ENCODE results near the gene MRPL34. TPM values are rescaled to one million over a fixed set of nuclear protein-coding genes. Genes with fewer than 3 reads are reported as not detected.

The MRPL34 gene
- total RNA-seq, 4 donors from 2014 or later = 95.8 to 311 (median 149) TPM

DNA sequence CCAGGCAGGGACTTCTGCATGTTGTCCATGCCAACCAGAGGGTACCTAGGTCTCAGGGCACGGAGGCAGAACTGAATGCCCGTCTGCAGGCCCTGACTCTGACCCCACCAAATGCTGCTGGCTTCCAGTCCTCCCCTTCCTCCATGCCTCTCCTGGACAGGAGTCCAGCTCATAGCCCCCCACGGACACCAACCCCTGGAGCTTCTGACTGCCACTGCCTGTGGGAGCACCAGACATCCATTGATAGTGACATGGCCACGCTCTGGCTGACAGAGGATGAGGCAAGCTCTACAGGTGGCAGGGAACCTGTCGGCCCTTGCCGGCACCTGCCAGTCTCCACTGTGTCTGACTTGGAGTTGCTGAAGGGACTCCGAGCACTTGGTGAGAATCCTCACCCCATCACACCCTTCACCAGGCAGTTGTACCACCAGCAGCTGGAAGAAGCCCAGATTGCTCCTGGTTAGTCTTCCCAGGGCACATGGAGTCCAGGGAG, 22.1 kb upstream of the MRPL34 start:
- 93 to 98% methylated on average over 7 of the region's 7 CpGs for WGBS, 2 donors
- Histone ChIP-seq H3K4me3 (replicated peaks in 1 of 3) (no peak overlapping the region), H3K36me3 (peaks cover 0 to 2% of the 10 kb centered on the region in 2 donors), H3K27ac (no peak overlapping the region), H3K9me3 (no peaks in the 10 kb centered on the region), H3K4me1 (peaks cover 12 to 13% of the 10 kb centered on the region in 2 donors), H3K27me3 (peaks cover 9% of the 10 kb centered on the region)
- intact Hi-C loops (cut with DNase I) = loop anchor here (5.0 kb wide), 2 partner anchors 81 to 216 kb away; no protein-coding TSS in a partner anchor
- TF ChIP-seq POLR2A (IDR thresholded peaks at IDR 0.05) = no peak
- TF ChIP-seq, protein P1, sequence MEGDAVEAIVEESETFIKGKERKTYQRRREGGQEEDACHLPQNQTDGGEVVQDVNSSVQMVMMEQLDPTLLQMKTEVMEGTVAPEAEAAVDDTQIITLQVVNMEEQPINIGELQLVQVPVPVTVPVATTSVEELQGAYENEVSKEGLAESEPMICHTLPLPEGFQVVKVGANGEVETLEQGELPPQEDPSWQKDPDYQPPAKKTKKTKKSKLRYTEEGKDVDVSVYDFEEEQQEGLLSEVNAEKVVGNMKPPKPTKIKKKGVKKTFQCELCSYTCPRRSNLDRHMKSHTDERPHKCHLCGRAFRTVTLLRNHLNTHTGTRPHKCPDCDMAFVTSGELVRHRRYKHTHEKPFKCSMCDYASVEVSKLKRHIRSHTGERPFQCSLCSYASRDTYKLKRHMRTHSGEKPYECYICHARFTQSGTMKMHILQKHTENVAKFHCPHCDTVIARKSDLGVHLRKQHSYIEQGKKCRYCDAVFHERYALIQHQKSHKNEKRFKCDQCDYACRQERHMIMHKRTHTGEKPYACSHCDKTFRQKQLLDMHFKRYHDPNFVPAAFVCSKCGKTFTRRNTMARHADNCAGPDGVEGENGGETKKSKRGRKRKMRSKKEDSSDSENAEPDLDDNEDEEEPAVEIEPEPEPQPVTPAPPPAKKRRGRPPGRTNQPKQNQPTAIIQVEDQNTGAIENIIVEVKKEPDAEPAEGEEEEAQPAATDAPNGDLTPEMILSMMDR (IDR thresholded peaks at IDR 0.05) = no peak
- DNase-seq = no peak

DNA sequence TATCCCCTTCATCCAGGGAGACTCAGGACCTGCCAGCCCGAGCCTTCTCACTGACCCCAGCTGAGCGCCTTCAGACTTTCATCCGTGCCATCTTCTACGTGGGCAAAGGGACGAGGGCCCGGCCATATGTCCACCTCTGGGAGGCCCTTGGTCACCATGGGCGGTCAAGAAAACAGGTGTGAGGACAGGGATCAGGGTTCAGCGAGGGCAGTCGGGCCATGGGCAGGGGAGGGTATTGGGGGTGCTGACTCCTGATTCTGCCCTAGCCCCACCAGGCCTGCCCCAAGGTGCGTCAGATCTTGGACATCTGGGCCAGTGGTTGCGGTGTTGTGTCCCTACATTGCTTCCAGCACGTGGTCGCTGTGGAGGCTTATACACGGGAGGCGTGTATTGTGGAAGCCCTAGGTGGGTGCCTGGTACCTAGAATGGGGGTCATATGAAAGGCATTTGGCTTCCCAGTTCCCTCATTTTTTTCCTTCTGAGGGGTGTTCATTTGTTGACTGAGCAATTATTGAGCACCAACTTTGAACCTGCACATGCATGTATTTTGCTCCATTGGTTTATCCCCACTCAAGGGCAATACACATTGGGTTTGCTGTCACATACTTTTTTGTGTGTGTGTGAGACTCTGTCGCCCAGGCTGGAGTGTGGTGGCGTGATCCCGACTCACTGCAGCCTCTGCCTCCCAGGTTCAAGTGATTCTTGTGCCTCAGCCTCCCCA, 20.1 kb upstream of the MRPL34 start:
- peaks cover 9% of the 10 kb centered on the region for H3K27me3 ChIP-seq
- H3K4me1 ChIP-seq = peaks cover 12 to 13% of the 10 kb centered on the region in 2 donors
- no peak overlapping the region for H3K4me3 ChIP-seq (replicated peaks in 1 of 3)
- H3K9me3 ChIP-seq = no peaks in the 10 kb centered on the region
- WGBS, 2 donors = 90 to 92% methylated on average over 15 to 18 of the region's 18 CpGs
- DNase-seq = no peak
- TF ChIP-seq POLR2A (IDR thresholded peaks at IDR 0.05) = no peak
- TF ChIP-seq, protein P1 (IDR thresholded peaks at IDR 0.05) = no peak
- intact Hi-C loops (cut with DNase I) = no loop called here
- H3K27ac ChIP-seq = no peak overlapping the region
- H3K36me3 ChIP-seq = no peaks in the 10 kb centered on the region

DNA sequence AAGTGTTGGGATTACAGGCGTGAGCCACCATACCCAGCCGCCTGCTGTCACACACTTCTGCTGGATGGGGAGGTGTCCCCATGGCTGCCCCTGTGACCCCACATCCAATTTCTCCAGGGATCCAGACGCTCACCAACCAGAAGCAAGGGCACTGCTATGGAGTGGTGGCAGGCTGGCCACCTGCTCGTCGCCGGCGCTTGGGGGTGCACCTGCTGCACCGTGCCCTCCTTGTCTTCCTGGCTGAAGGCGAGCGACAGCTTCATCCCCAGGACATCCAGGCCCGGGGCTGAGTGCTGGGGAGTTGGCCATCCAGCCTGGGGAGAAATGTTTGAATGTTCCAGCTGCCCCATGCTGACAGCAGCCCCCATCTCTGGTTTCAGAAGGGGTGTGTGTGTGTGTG, 19.4 kb upstream of the MRPL34 start:
- H3K9me3 ChIP-seq = no peaks in the 10 kb centered on the region
- intact Hi-C loops (cut with DNase I) = no loop called here
- peaks cover 8% of the 10 kb centered on the region for H3K27me3 ChIP-seq
- no peaks in the 10 kb centered on the region for H3K36me3 ChIP-seq
- H3K4me3 ChIP-seq (replicated peaks in 1 of 3) = no peak overlapping the region
- 91 to 96% methylated on average over 8 to 10 of the region's 11 CpGs for WGBS, 2 donors
- no peak for TF ChIP-seq POLR2A (IDR thresholded peaks at IDR 0.05)
- TF ChIP-seq, protein P1 (IDR thresholded peaks at IDR 0.05) = no peak
- no peak overlapping the region for H3K27ac ChIP-seq
- no peak for DNase-seq
- peaks cover 12 to 13% of the 10 kb centered on the region in 2 donors for H3K4me1 ChIP-seq

DNA sequence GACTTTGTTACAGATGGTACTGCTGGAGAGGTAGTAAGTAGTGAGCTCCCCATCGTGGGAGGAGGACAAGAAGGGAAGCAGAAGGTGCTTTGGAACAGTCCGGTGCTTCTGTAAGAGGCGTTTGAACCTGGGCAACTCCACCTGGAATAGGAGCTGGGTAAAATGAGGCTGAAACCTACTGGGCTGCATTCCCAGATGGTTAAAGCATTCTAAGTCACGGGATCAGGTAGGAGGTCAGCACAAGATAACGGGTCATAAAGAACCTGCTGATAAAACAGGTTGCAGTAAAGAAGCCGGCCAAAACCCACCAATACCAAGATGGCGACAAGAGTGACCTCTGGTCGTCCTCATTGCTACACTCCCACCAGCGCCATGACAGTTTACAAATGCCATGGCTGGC, 18.9 kb upstream of the MRPL34 start:
- Histone ChIP-seq H3K36me3 (no peaks in the 10 kb centered on the region), H3K27me3 (peaks cover 5% of the 10 kb centered on the region), H3K27ac (no peak overlapping the region), H3K4me1 (peaks cover 9% of the 10 kb centered on the region in 2 donors), H3K4me3 (replicated peaks in 1 of 3) (no peak overlapping the region), H3K9me3 (no peaks in the 10 kb centered on the region)
- TF ChIP-seq, protein P1 (IDR thresholded peaks at IDR 0.05) = no peak
- TF ChIP-seq POLR2A (IDR thresholded peaks at IDR 0.05) = no peak
- 85 to 87% methylated on average over 9 of the region's 9 CpGs for WGBS, 2 donors
- intact Hi-C loops (cut with DNase I) = no loop called here
- no peak for DNase-seq

DNA sequence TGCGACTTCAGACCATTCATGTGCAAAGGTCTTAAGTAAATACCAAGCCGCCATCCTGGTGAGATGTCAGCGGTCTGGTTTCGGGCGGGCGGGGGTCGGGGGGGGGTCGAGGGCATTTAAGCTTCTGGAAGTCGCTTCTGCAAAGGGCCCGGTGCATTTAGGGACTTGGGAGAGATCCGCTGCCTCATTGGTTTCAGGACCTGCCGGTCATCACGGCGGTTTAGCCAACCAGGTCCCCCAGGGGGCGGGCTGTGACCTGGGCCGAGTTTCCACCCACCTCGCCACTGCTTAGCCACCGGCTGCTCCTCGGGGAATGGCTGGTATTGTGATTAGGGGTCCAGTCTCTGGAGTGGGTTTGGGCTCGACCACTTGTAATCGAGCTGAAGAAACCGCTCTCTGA, 16.2 kb upstream of the MRPL34 start:
- DNase-seq = peak; percentile 42 to 58
- intact Hi-C loops (cut with DNase I) = no loop called here
- Histone ChIP-seq H3K9me3 (no peaks in the 10 kb centered on the region), H3K36me3 (no peaks in the 10 kb centered on the region), H3K4me1 (no peaks in the 10 kb centered on the region), H3K4me3 (replicated peaks in 1 of 3) (no peak overlapping the region), H3K27ac (no peak overlapping the region), H3K27me3 (no peaks in the 10 kb centered on the region)
- 16 to 19% methylated on average over 22 of the region's 22 CpGs for WGBS, 2 donors
- TF ChIP-seq POLR2A (IDR thresholded peaks at IDR 0.05) = no peak
- TF ChIP-seq, protein P1 (IDR thresholded peaks at IDR 0.05) = no peak
